Glomerular endothelial cell (primary cell): Measurements from ENCODE around the gene CTDSPL. TPM values are rescaled to one million over a fixed set of nuclear protein-coding genes. Genes with fewer than 3 reads are reported as not detected.
"Not testable (repeated sequence)": the region's sequence is repeated elsewhere in the genome, so short reads cannot be mapped to it uniquely, and the experiment has no call there.

Experiments used
- DNase-seq: peaks from one replicate; pipeline ENCODE4 v3.0.0-alpha.2; 2011; ENCODE audit warnings: low read depth, low spot score; ENCODE audit errors: extremely low read depth
- total RNA-seq: library from RNA; depleted of rRNA; stranded (reverse); fragments of >200 nt; gene quantifications from 2 replicates; pipeline ENCODE4 v1.2.3, GENCODE V29; 2015

CTDSPL gene
- 21.1 and 26.9 TPM in 2 replicates for total RNA-seq

GRCh38 chr3:37861620-37862041, at the start of gene CTDSPL:
TSS of gene CTDSPL (plus strand) at chr3:37861880. CDS start at chr3:37862200, 320 bp downstream.
- DNase-seq = no peak

GRCh38 chr3:37812499-37812896, 49.2 kb upstream of the CTDSPL start:
- DNase-seq = no peak

GRCh38 chr3:37813403-37813802, 48.3 kb upstream of the CTDSPL start:
- no peak for DNase-seq

- DNase-seq = no peak
Observed at GRCh38 chr3:37814547-37814946, 47.1 kb upstream of the CTDSPL start.

GRCh38 chr3:37815156-37815555, 46.5 kb upstream of the CTDSPL start:
- not testable (repeated sequence) for DNase-seq

- DNase-seq = no peak
Observed at GRCh38 chr3:37816271-37816670, 45.4 kb upstream of the CTDSPL start.

GRCh38 chr3:37819591-37819990, 42.1 kb upstream of the CTDSPL start:
- no peak for DNase-seq

- no peak for DNase-seq
Observed at GRCh38 chr3:37820286-37820685, 41.4 kb upstream of the CTDSPL start.

- no peak for DNase-seq
Observed at GRCh38 chr3:37823189-37823588, 38.5 kb upstream of the CTDSPL start.

GRCh38 chr3:37824090-37824953, 37.4 kb upstream of the CTDSPL start:
- DNase-seq = no peak

GRCh38 chr3:37824954-37825328, 36.7 kb upstream of the CTDSPL start:
- DNase-seq = no peak

GRCh38 chr3:37825744-37826400, 35.8 kb upstream of the CTDSPL start:
- DNase-seq = no peak

GRCh38 chr3:37826502-37826901, 35.2 kb upstream of the CTDSPL start:
- DNase-seq = no peak

GRCh38 chr3:37826933-37827332, 34.7 kb upstream of the CTDSPL start:
- DNase-seq = no peak

GRCh38 chr3:37832480-37832879, 29.2 kb upstream of the CTDSPL start:
- no peak for DNase-seq

GRCh38 chr3:37833302-37834186, 28.1 kb upstream of the CTDSPL start:
- no peak for DNase-seq

- no peak for DNase-seq
Observed at GRCh38 chr3:37836589-37836988, 25.1 kb upstream of the CTDSPL start.

GRCh38 chr3:37847689-37848088, 14.0 kb upstream of the CTDSPL start:
- DNase-seq = no peak

GRCh38 chr3:37849146-37849923, 12.3 kb upstream of the CTDSPL start:
- DNase-seq = no peak

GRCh38 chr3:37852097-37852496, 9.6 kb upstream of the CTDSPL start:
- no peak for DNase-seq
